Hepatocyte (in vitro differentiated cells): ENCODE measurements around the gene OAS3.

ENCODE experiments used
- CTCF ChIP-seq: fragments of 200-600 bp; sonication (generic); IDR thresholded peaks from 2 replicates; pipeline ENCODE4 v1.5.1; 2016; ENCODE audit warnings: antibody characterized with exemption, mild to moderate bottlenecking; ENCODE audit not compliant: poor library complexity
- EZH2 ChIP-seq: fragments of 200-600 bp; sonication (generic); IDR thresholded peaks from 2 replicates; pipeline ENCODE4 v1.6.1; 2016; ENCODE audit warnings: antibody characterized with exemption, mild to moderate bottlenecking, borderline replicate concordance
- EZH2phosphoT487 ChIP-seq: fragments of 200-600 bp; sonication (generic); IDR thresholded peaks from one replicate; pipeline ENCODE4 v1.6.1; 2018; ENCODE audit warnings: antibody characterized with exemption, mild to moderate bottlenecking, low read depth, moderate library complexity; ENCODE audit not compliant: unreplicated experiment, severe bottlenecking

GRCh38 chr12:112963227-112963861 lies 25.1 kb downstream of the OAS3 start:
- TF ChIP-seq CTCF (no peak), EZH2phosphoT487 (no peak), EZH2 (no peak)
